ENCODE results near the gene CCDC85B.

Gene CCDC85B

GRCh38 chr11:65934014-65934413, 43.5 kb downstream of the CCDC85B start:
- DNase-seq (ENCODE audit: low read depth) = no peak

DNA sequence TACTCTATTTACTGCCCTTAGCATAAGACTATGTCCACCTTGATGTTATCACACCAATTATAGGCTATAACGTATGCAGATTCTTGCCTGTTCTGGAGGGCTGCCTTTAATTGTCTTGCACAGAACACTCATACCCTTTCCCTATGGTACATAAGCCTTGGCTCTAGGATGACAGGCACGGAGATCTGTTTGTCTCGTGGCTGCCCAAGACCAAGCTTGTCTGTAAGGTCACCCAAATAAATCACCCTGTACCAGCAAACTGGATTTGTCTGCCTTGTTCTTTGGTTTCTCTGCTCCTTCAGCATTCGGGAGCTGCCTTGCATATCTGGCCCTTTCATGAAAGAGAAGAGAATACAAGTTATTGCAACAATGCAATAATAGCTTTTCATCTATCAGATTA, 47.3 kb downstream of the CCDC85B start:
- no peak for DNase-seq (ENCODE audit: low read depth)

All from CMK (cell line).